Loucy (cell line): ENCODE results near the gene NSMCE1.

Experiments
- EZH2phosphoT487 ChIP-seq: fragments of 200-600 bp; IDR thresholded peaks from 2 replicates; pipeline ENCODE4 v1.6.1; 2018; ENCODE audit warnings: antibody characterized with exemption, mild to moderate bottlenecking, moderate library complexity, borderline replicate concordance
- TF ChIP-seq, protein P1 (sequence below): fragments of 200-600 bp; sonication (generic); conservative IDR thresholded peaks from 2 replicates; pipeline ENCODE4 v1.5.1; 2014; ENCODE audit warnings: mild to moderate bottlenecking, antibody characterized with exemption, low read length

DNA sequence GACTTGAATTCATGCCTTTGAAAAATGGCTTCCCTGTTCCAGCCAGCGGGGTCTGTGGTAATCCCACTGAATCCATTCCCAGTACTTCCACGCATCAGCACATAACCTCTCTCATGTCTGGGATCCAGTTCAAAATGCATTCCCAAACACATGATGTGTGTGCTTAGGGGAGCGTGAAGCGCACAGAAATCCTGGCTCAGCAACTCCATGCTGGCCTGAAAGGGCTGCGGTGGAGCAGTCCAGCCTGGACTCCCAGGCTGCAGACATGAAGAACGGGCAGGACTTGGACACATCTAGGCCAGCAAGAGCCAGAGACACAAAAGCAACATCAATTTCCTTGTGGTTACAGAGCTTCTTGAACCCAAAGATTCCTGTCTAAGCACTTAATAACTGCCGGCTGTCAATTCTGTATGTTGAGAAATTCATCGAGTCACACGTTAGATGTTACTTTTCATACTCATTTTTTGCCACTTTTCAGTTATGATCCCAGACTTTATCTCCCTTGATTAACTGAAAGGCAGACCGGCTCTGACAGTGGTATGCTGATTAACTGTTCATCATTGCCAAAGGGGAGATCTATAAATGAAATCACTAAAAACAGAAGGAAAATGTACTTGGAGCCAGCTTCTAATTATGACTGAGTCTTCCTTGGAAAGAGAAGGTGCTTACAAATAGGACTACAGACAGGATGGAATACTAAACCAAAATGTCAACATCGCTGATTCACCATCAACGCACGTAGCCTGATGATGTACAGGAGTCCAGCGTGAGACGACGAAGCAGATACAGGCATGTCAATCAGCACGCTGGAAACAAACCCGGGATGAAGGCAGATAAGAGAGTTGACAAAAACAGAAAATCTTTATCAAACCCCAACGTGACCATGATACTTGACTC lies 23.0 kb downstream of the NSMCE1 start:
- TF ChIP-seq, protein P1, sequence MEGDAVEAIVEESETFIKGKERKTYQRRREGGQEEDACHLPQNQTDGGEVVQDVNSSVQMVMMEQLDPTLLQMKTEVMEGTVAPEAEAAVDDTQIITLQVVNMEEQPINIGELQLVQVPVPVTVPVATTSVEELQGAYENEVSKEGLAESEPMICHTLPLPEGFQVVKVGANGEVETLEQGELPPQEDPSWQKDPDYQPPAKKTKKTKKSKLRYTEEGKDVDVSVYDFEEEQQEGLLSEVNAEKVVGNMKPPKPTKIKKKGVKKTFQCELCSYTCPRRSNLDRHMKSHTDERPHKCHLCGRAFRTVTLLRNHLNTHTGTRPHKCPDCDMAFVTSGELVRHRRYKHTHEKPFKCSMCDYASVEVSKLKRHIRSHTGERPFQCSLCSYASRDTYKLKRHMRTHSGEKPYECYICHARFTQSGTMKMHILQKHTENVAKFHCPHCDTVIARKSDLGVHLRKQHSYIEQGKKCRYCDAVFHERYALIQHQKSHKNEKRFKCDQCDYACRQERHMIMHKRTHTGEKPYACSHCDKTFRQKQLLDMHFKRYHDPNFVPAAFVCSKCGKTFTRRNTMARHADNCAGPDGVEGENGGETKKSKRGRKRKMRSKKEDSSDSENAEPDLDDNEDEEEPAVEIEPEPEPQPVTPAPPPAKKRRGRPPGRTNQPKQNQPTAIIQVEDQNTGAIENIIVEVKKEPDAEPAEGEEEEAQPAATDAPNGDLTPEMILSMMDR, result no peak
- TF ChIP-seq EZH2phosphoT487, result no peak
